Measurements from ENCODE around the gene HIPK4.

The HIPK4 gene

DNA sequence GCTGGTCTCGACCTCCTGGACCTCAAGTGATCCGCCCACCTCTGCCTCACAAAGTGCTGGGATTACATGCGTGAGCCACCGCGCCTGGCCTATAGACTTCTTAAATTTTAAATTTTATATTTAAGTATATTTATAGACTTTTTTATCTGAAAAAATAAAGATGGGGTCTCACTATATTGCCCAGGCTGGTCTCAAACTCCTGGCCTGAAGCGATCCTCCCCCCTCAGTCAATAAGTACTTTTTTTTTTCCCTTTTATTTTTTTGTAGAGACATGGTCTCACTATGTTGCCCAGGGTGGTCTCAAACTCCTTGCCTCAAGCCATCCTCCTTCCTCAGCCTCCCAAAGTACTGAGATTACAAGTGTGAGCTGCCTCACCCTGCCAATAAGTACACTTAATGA, 34.0 kb upstream of the HIPK4 start:
- TF ChIP-seq GLIS3 (CRISPR knock-in tag; IDR thresholded peaks at IDR 0.05): no peak
- TF ChIP-seq, protein P1, sequence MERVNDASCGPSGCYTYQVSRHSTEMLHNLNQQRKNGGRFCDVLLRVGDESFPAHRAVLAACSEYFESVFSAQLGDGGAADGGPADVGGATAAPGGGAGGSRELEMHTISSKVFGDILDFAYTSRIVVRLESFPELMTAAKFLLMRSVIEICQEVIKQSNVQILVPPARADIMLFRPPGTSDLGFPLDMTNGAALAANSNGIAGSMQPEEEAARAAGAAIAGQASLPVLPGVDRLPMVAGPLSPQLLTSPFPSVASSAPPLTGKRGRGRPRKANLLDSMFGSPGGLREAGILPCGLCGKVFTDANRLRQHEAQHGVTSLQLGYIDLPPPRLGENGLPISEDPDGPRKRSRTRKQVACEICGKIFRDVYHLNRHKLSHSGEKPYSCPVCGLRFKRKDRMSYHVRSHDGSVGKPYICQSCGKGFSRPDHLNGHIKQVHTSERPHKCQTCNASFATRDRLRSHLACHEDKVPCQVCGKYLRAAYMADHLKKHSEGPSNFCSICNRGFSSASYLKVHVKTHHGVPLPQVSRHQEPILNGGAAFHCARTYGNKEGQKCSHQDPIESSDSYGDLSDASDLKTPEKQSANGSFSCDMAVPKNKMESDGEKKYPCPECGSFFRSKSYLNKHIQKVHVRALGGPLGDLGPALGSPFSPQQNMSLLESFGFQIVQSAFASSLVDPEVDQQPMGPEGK (CRISPR knock-in tag; IDR thresholded peaks at IDR 0.05; ENCODE audit: borderline replicate concordance): no peak
- no peak for TF ChIP-seq ZNF565 (CRISPR knock-in tag; conservative IDR thresholded peaks at IDR 0.05; ENCODE audit: low read depth)
- no peak for TF ChIP-seq BACH2 (CRISPR knock-in tag; IDR thresholded peaks at IDR 0.05; ENCODE audit: borderline replicate concordance)
- no peak for TF ChIP-seq ARNTL (CRISPR knock-in tag; IDR thresholded peaks at IDR 0.05; ENCODE audit: borderline replicate concordance, low read depth)
- no peak for TF ChIP-seq CSDC2 (CRISPR knock-in tag; IDR thresholded peaks at IDR 0.05)
- no peak for TF ChIP-seq TSHZ2 (CRISPR knock-in tag; IDR thresholded peaks at IDR 0.05)
- TF ChIP-seq ZNF8 (CRISPR knock-in tag; IDR thresholded peaks at IDR 0.05): no peak
- no peak for TF ChIP-seq RARB (CRISPR knock-in tag; IDR thresholded peaks at IDR 0.05)
- no peak for TF ChIP-seq ISL1 (CRISPR knock-in tag; IDR thresholded peaks at IDR 0.05)
- no peak for TF ChIP-seq TOX (CRISPR knock-in tag; IDR thresholded peaks at IDR 0.05; ENCODE audit: borderline replicate concordance)
- no peak for TF ChIP-seq TCF4 (CRISPR knock-in tag; IDR thresholded peaks at IDR 0.05; ENCODE audit: borderline replicate concordance)
- no peak for TF ChIP-seq ZFP3 (CRISPR knock-in tag; IDR thresholded peaks at IDR 0.05)
- no peak for TF ChIP-seq OSR1 (CRISPR knock-in tag; IDR thresholded peaks at IDR 0.05)
- TF ChIP-seq ZFP30 (CRISPR knock-in tag; IDR thresholded peaks at IDR 0.05): no peak
- no peak for TF ChIP-seq CREB5 (CRISPR knock-in tag; IDR thresholded peaks at IDR 0.05; ENCODE audit: low read depth)
- no peak for ATAC-seq

- no peak for ATAC-seq
- TF ChIP-seq ZNF8 (CRISPR knock-in tag; IDR thresholded peaks at IDR 0.05) (no peak), RARB (CRISPR knock-in tag; IDR thresholded peaks at IDR 0.05) (no peak), ZNF565 (CRISPR knock-in tag; conservative IDR thresholded peaks at IDR 0.05; ENCODE audit: low read depth) (no peak), TCF4 (CRISPR knock-in tag; IDR thresholded peaks at IDR 0.05; ENCODE audit: borderline replicate concordance) (no peak), TSHZ2 (CRISPR knock-in tag; IDR thresholded peaks at IDR 0.05) (no peak), ESRRG (CRISPR knock-in tag; IDR thresholded peaks at IDR 0.05) (no peak), ARNTL (CRISPR knock-in tag; IDR thresholded peaks at IDR 0.05; ENCODE audit: borderline replicate concordance, low read depth) (no peak), ZC3H10 (CRISPR knock-in tag; IDR thresholded peaks at IDR 0.05) (no peak), GLIS3 (CRISPR knock-in tag; IDR thresholded peaks at IDR 0.05) (no peak), PPARA (CRISPR knock-in tag; IDR thresholded peaks at IDR 0.05; ENCODE audit: borderline replicate concordance) (no peak), ISL1 (CRISPR knock-in tag; IDR thresholded peaks at IDR 0.05) (no peak), ZNF70 (CRISPR knock-in tag; IDR thresholded peaks at IDR 0.05) (no peak), SNAI2 (CRISPR knock-in tag; IDR thresholded peaks at IDR 0.05) (no peak), OSR1 (CRISPR knock-in tag; IDR thresholded peaks at IDR 0.05) (no peak), TOX (CRISPR knock-in tag; IDR thresholded peaks at IDR 0.05; ENCODE audit: borderline replicate concordance) (no peak), ZFP3 (CRISPR knock-in tag; IDR thresholded peaks at IDR 0.05) (no peak), ZFP30 (CRISPR knock-in tag; IDR thresholded peaks at IDR 0.05) (no peak)
- TF ChIP-seq, protein P2, sequence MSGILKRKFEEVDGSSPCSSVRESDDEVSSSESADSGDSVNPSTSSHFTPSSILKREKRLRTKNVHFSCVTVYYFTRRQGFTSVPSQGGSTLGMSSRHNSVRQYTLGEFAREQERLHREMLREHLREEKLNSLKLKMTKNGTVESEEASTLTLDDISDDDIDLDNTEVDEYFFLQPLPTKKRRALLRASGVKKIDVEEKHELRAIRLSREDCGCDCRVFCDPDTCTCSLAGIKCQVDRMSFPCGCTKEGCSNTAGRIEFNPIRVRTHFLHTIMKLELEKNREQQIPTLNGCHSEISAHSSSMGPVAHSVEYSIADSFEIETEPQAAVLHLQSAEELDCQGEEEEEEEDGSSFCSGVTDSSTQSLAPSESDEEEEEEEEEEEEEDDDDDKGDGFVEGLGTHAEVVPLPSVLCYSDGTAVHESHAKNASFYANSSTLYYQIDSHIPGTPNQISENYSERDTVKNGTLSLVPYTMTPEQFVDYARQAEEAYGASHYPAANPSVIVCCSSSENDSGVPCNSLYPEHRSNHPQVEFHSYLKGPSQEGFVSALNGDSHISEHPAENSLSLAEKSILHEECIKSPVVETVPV (CRISPR knock-in tag; IDR thresholded peaks at IDR 0.05): no peak
- TF ChIP-seq, protein P1 (CRISPR knock-in tag; IDR thresholded peaks at IDR 0.05; ENCODE audit: borderline replicate concordance): no peak
Observed at GRCh38 chr19:40422748-40423566, 33.0 kb upstream of the HIPK4 start.
